ENCODE measurements around the gene LYL1. TPM values are rescaled to one million over a fixed set of nuclear protein-coding genes. Genes with fewer than 3 reads are reported as not detected.

Gene LYL1
- total RNA-seq, 1 experiment from 2014 or later = 0.59 TPM

DNA sequence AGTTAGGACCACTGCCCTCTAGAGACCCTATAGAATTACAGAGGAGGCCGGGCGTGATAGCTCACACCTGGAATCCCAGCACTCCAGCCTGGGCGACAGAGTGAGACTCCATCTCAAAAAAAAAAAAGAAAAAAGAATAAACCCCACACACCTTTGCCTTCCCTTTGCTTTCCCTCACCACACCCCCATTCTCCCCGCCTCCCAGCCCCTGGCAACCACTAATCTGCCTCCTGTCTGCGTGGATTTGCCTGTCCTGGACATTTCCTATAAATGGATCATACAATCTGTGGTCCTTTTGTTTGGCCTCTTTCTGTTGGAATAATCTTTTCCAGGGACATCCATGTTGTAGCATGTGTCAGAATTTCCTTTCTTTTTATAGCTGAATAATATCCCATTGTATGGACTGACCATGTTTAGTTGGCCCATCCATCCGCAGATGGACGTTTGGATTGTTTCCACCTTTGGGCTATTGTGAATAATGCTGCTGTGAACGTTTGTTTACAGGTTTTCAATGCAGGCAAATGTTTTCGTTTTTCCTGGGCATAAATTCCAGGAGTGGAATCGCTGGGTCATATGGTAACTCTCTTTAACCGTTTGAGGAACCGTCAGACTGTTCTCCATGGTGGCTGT lies 30.7 kb upstream of the LYL1 start:
- TF ChIP-seq, protein P1, sequence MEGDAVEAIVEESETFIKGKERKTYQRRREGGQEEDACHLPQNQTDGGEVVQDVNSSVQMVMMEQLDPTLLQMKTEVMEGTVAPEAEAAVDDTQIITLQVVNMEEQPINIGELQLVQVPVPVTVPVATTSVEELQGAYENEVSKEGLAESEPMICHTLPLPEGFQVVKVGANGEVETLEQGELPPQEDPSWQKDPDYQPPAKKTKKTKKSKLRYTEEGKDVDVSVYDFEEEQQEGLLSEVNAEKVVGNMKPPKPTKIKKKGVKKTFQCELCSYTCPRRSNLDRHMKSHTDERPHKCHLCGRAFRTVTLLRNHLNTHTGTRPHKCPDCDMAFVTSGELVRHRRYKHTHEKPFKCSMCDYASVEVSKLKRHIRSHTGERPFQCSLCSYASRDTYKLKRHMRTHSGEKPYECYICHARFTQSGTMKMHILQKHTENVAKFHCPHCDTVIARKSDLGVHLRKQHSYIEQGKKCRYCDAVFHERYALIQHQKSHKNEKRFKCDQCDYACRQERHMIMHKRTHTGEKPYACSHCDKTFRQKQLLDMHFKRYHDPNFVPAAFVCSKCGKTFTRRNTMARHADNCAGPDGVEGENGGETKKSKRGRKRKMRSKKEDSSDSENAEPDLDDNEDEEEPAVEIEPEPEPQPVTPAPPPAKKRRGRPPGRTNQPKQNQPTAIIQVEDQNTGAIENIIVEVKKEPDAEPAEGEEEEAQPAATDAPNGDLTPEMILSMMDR (IDR thresholded peaks at IDR 0.05; ENCODE audit: insufficient read depth in 1 of 2, low read depth in 1 of 2, low read length in 1 of 2, severe bottlenecking in 1 of 2, unreplicated experiment in 1 of 2) = no peak
- H3K4me1 Mint-ChIP-seq (ENCODE audit: low read depth, unreplicated experiment) = no peaks in the 10 kb centered on the region
- H3K36me3 Mint-ChIP-seq (ENCODE audit: insufficient read depth, unreplicated experiment) = peaks cover 31% of the 10 kb centered on the region
- no peaks in the 10 kb centered on the region for H3K4me1 ChIP-seq
- H3K27ac Mint-ChIP-seq (ENCODE audit: unreplicated experiment) = no peak overlapping the region
- H3K9me3 ChIP-seq = no peaks in the 10 kb centered on the region
- ChIA-PET POLR2A (no interaction called here), CTCF (interaction anchor here (0.7 kb wide), 1 partner anchor 401 kb away, joined by 3 read pairs; no protein-coding TSS in a partner anchor)
- H3K4me3 ChIP-seq (ENCODE audit: low read depth, low read length) = no peak overlapping the region
- H3K4me3 Mint-ChIP-seq (ENCODE audit: unreplicated experiment) = no peak overlapping the region
- no peaks in the 10 kb centered on the region for H3K27me3 ChIP-seq (replicated peaks; ENCODE audit: control insufficient read depth, insufficient read depth, low read length)
- DNase-seq = no peak
- intact Hi-C loops (cut with micrococcal nuclease; ENCODE audit: unreplicated experiment) = no loop called here
- BruUV-seq (replicated peaks) = no TSS peak
- peaks cover 1% of the 10 kb centered on the region; the same call in 1 of the 2 replicates for H3K36me3 ChIP-seq (ENCODE audit: control insufficient read depth, insufficient read depth, low read length)
- no peaks in the 10 kb centered on the region for H3K9me3 Mint-ChIP-seq (ENCODE audit: unreplicated experiment)
- no peaks in the 10 kb centered on the region for H3K27me3 Mint-ChIP-seq (ENCODE audit: insufficient read depth, unreplicated experiment)

DNA sequence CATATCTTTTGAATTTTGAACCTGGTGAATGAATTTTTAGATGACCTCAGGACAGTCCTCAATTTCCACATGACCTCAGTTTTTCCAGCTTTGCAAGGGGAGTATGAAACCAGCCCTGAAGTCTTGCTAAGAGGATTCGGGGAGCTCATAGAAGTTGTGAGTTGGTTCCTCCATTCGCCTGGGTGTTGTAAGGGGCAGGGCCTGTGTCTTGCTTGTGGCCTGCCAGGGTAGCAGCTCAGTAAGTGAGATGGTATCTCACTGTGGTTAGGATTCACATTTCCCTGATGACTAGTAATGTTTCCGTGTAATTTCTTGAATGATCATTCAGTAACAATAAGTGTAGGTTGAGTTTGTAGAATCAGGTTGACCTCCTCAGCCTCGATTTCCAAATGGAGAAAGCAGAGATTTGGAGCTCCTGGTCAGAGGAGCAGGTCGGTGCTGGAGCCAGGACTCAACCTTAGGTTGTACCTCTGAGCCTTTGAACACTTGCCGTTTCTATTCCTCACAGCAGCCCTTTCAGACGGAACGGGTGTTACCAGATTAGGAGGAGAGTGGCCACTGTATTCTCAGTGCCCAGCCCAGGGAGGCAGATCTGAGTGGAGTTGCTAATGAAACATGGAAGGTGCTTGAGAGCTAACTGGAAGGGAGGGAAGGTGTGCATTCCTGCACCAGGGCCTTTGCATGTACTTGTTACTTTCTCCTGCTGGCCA lies 30.0 kb upstream of the LYL1 start:
- H3K36me3 Mint-ChIP-seq (ENCODE audit: insufficient read depth, unreplicated experiment) = peaks cover 37% of the 10 kb centered on the region
- intact Hi-C loops (cut with micrococcal nuclease; ENCODE audit: unreplicated experiment) = no loop called here
- ChIA-PET CTCF (interaction anchor here (0.7 to 1.1 kb wide), 2 partner anchors 167 to 402 kb away, joined by 3 read pairs; no protein-coding TSS in a partner anchor), POLR2A (no interaction called here)
- Histone ChIP-seq H3K4me1 (no peaks in the 10 kb centered on the region), H3K27me3 (replicated peaks; ENCODE audit: control insufficient read depth, insufficient read depth, low read length) (no peaks in the 10 kb centered on the region), H3K9me3 (no peaks in the 10 kb centered on the region), H3K4me3 (ENCODE audit: low read depth, low read length) (no peak overlapping the region), H3K36me3 (ENCODE audit: control insufficient read depth, insufficient read depth, low read length) (no peaks in the 10 kb centered on the region; the same call in 1 of the 2 replicates)
- H3K4me1 Mint-ChIP-seq (ENCODE audit: low read depth, unreplicated experiment) = no peaks in the 10 kb centered on the region
- H3K27me3 Mint-ChIP-seq (ENCODE audit: insufficient read depth, unreplicated experiment) = no peaks in the 10 kb centered on the region
- no peak overlapping the region for H3K4me3 Mint-ChIP-seq (ENCODE audit: unreplicated experiment)
- H3K27ac Mint-ChIP-seq (ENCODE audit: unreplicated experiment) = no peak overlapping the region
- H3K9me3 Mint-ChIP-seq (ENCODE audit: unreplicated experiment) = no peaks in the 10 kb centered on the region
- BruUV-seq (replicated peaks) = no TSS peak
- TF ChIP-seq, protein P1 (IDR thresholded peaks at IDR 0.05; ENCODE audit: insufficient read depth in 1 of 2, low read depth in 1 of 2, low read length in 1 of 2, severe bottlenecking in 1 of 2, unreplicated experiment in 1 of 2) = no peak
- DNase-seq = no peak

DNA sequence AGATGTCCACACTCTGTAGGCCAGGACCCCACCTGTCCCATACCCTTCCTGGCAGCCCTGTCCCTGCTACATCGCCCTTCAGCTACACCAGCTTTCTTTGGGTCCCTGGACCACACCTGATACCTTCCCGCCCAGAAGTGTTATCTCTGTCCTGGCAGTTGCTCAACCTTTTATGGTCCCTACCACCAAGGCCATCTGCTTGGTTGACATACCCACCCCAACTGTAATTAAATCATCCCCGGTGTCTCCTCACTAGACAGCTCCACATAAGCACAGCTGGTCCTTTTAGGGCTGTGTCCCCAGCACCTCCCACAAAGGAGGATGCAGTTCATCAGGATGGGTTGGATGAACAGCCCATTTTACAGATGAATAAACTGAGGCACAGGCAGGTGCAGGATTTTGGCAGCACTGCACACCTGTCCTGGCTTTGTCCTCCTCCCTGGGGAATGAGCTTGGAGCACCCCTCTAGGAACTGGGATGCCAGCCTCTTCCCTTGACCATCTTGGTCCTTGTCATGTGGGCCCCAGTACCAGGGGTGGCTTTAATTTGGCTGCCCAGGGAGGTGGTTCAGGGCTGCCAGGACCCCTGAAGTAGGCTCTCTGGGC lies 28.3 kb upstream of the LYL1 start:
- intact Hi-C loops (cut with micrococcal nuclease; ENCODE audit: unreplicated experiment) = no loop called here
- no peaks in the 10 kb centered on the region for H3K9me3 Mint-ChIP-seq (ENCODE audit: unreplicated experiment)
- H3K4me1 Mint-ChIP-seq (ENCODE audit: low read depth, unreplicated experiment) = no peaks in the 10 kb centered on the region
- Histone ChIP-seq H3K4me1 (no peaks in the 10 kb centered on the region), H3K4me3 (ENCODE audit: low read depth, low read length) (no peak overlapping the region), H3K36me3 (ENCODE audit: control insufficient read depth, insufficient read depth, low read length) (no peaks in the 10 kb centered on the region; the same call in 1 of the 2 replicates), H3K27me3 (replicated peaks; ENCODE audit: control insufficient read depth, insufficient read depth, low read length) (no peaks in the 10 kb centered on the region), H3K9me3 (no peaks in the 10 kb centered on the region)
- TF ChIP-seq, protein P1 (IDR thresholded peaks at IDR 0.05; ENCODE audit: insufficient read depth in 1 of 2, low read depth in 1 of 2, low read length in 1 of 2, severe bottlenecking in 1 of 2, unreplicated experiment in 1 of 2) = no peak
- no peak overlapping the region for H3K4me3 Mint-ChIP-seq (ENCODE audit: unreplicated experiment)
- no peak for DNase-seq
- no peaks in the 10 kb centered on the region for H3K27me3 Mint-ChIP-seq (ENCODE audit: insufficient read depth, unreplicated experiment)
- no peak overlapping the region for H3K27ac Mint-ChIP-seq (ENCODE audit: unreplicated experiment)
- H3K36me3 Mint-ChIP-seq (ENCODE audit: insufficient read depth, unreplicated experiment) = peaks cover 39% of the 10 kb centered on the region
- no TSS peak for BruUV-seq (replicated peaks)
- CTCF ChIA-PET = no interaction called here
- POLR2A ChIA-PET = no interaction called here

All from Caco-2 (cell line).